ENCODE measurements around the gene A3GALT2.

GRCh38 chr1:33320619-33321165 lies at the start of gene A3GALT2:
- no peak for TF ChIP-seq CTCF (conservative IDR thresholded peaks at IDR 0.05)
- TF ChIP-seq EZH2 (IDR thresholded peaks at IDR 0.05; ENCODE audit: low read depth): no peak

Measured in PC-9 (cell line).